ENCODE measurements around the gene GPR146.

The GPR146 gene

GRCh38 chr7:1011297-1012003 lies 32.9 kb upstream of the GPR146 start:
- no peak for DNase-seq (ENCODE audit: extremely low read depth in 1 of 2, low read depth in 1 of 2)

- no peak for DNase-seq (ENCODE audit: extremely low read depth in 1 of 2, low read depth in 1 of 2)
These were observed 32.2 kb upstream of the GPR146 start for GRCh38 chr7:1012004-1012715.

- no peak for DNase-seq (ENCODE audit: extremely low read depth in 1 of 2, low read depth in 1 of 2)
These were observed 31.6 kb upstream of the GPR146 start for GRCh38 chr7:1012716-1013095.

DNA sequence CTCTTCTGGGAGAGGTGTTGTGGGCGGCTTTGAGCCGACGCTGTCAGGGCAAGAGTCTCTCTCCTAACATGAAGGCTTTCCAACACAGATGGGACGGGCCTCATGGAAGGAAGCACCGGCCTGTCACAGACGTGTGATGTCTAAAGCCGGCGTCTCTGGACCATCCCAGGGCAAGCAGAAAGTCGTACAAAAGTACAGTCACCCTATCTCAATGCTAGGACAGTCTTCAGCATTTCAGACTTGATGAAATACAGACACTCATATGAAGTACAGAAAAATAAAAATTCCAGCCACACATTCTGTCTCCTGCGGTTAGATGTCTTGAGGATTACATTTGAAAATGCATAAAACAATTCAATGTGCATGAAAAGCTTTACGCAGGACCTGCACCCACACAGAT lies 30.8 kb upstream of the GPR146 start:
- DNase-seq (ENCODE audit: extremely low read depth in 1 of 2, low read depth in 1 of 2), result no peak

DNA sequence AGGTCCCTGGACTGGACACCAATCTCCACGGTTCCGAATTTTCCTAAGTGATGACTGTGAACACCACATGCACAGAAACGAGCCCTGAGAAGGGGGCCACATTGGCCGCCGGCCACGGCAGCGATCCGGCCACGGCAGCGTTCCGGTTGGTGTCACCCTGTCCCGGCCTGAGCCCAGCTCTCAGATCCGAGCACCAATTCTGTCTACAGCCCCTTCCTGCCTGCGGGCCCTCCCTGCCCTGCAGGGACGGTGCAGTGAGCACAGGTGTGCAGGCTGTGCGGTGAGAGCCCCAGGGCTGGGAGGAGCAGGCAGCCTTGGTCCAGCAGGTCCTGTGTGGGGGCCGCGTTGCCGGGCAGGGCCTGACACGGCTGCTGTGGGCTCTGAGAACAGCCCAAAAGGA lies 29.7 kb upstream of the GPR146 start:
- DNase-seq (ENCODE audit: extremely low read depth in 1 of 2, low read depth in 1 of 2), result no peak

GRCh38 chr7:1015196-1016121 lies 28.9 kb upstream of the GPR146 start:
- no peak for DNase-seq (ENCODE audit: extremely low read depth in 1 of 2, low read depth in 1 of 2)

GRCh38 chr7:1016577-1017531 lies 27.5 kb upstream of the GPR146 start:
- no peak for DNase-seq (ENCODE audit: extremely low read depth in 1 of 2, low read depth in 1 of 2)

DNA sequence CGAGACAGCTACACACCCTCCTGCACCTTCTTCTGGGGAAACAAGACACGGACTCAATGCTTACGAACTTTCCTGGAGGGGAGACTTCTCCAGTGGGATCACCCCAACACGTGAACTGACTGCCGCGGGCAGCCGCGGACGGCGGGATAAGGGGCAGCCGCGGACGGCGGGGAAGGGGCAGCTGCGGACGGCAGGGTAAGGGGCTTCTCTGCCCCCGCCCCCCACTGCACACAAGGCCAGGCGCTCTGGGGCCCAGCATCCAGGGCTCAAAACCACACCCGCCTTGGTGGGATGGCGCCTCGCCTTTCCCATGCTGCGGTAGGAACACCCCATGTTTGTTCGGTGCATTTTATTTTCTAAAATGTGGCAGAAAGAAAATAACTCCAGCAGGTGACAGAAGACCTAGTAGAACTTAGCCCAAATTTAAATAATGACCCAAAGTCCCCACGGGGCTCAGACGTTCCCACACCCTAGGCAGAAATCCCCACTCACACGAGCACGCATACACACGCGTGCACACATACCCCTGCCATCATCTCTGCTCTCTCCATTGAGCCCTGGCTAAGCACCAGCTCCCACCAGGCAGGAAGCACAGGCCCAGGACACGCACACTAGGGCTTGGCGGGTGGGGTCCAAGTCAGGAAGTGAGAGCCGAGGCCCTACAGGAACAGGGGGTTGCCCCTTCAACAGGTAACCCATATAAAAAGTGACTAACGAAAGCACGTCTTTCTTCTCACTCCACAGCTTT lies 26.6 kb upstream of the GPR146 start:
- no peak for DNase-seq (ENCODE audit: extremely low read depth in 1 of 2, low read depth in 1 of 2)

GRCh38 chr7:1018334-1018695 lies 26.0 kb upstream of the GPR146 start:
- no peak for DNase-seq (ENCODE audit: extremely low read depth in 1 of 2, low read depth in 1 of 2)

- no peak for DNase-seq (ENCODE audit: extremely low read depth in 1 of 2, low read depth in 1 of 2)
These were observed 25.0 kb upstream of the GPR146 start for GRCh38 chr7:1019255-1019785.

- no peak for DNase-seq (ENCODE audit: extremely low read depth in 1 of 2, low read depth in 1 of 2)
These were observed 24.3 kb upstream of the GPR146 start for GRCh38 chr7:1019789-1020610.

DNA sequence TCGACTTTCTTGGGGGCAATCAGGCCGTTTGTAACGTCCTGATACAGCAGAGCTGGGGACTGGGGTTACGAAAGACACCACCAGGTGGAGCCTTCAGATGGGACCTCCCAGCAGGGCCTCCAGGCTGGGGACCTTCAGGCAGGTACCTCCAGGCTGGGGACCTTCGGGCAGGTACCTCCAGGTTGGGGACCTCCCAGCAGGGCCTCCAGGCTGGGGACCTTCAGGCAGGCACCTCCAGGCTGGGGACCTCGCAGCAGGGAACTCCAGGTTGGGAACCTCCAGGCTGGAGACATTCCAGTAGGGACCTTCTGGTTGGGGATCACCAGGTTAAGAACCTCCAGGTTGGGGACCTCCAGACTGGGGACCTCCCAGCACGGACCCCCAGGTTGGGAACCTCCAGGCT lies 23.5 kb upstream of the GPR146 start:
- DNase-seq (ENCODE audit: extremely low read depth in 1 of 2, low read depth in 1 of 2), result no peak

- no peak for DNase-seq (ENCODE audit: extremely low read depth in 1 of 2, low read depth in 1 of 2)
These were observed 23.0 kb upstream of the GPR146 start for GRCh38 chr7:1021366-1021765.

DNA sequence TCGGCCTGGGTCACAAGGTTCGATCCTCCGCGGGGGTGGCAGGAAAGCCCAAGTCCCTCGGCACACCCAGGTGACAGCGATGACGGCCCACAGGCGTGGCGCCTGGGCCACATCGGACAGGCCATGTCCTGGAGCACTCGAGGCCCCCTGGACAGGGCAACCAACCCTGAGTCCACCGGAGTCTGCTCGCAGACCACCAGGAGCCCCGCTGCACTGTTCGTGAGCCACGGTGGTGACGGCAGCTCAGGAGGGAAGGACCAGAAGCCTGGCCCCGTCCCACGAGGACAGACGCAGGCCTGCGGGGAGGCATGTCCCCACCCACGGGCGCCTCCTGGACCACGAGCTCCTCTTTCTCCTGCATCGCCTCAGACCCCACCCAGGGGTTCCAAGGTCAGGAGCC lies 22.4 kb upstream of the GPR146 start:
- no peak for DNase-seq (ENCODE audit: extremely low read depth in 1 of 2, low read depth in 1 of 2)

DNA sequence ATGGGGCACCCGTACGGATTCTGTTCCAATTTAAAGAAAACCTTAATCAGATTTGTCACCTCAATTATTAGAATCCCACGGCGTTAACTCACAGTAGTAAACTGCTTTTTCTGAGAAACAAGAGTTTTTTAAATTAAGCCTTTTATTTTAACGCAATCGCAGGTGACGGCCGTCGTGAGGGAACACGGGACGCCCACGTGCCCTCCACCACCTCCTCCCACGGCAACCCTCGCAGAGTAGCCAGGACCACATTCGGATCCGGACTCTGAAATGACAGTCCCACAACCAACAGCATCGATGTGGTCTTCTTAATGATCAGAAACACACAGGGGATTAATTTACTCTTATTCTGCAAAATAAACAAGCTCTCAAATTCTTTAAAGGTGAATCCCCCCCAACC lies 22.0 kb upstream of the GPR146 start:
- DNase-seq (ENCODE audit: extremely low read depth in 1 of 2, low read depth in 1 of 2), result no peak

DNA sequence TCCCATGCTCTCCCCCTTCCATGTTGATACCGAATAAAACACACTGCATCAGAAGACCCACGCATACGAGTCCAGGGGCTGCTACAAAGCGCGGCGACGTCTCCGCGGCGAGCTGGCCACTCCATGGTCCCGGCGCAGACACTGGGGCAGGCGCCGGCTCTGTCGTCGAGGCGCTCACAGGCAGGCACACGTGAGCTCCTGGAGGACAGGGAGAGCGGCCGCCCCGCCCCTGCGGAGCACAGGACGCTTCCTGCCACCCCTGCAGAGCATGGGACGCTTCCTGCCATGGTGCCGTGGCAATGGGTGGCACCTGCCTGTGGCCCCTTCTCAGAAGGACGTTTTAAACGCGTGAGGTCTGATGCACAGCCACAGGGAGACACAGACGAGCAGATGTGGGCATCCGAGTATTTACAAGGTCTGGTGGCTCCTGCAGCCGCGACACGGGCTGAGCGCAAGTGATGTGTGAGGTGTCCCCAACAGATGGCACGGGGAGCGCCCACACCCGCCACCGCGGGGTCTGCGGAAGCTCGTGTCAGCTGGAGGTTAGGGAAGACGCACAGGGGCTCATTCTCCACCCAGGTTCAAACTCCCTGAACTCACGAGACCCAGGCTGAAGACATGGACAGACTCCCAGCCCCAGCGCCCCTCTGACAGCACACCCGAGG lies 21.4 kb upstream of the GPR146 start:
- DNase-seq (ENCODE audit: extremely low read depth in 1 of 2, low read depth in 1 of 2), result no peak

DNA sequence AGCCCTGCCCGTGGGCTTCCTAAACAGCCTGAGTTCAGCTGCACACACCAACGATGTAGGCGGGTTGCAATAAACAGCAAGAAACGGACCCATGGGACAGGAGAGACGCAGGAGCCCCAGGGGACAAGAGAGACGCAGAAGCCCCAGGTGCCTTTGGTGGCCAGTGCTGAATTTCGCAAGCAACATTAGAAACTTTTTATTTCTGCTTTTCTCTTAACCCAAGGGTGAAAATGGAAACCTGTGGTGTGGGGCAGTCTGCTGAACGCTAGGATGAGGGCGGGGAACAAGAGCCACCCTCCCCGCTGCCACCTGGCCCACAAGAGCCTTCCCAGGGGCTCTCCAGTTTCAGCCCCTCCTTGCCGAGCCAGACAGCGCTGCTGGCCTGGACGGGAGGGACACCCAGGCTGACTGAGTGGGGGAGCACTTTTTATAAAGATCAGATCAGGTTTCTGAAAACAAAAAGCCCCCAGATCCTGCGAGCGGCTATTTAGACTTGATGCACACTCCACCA lies 20.0 kb upstream of the GPR146 start:
- no peak for DNase-seq (ENCODE audit: extremely low read depth in 1 of 2, low read depth in 1 of 2)
